Neural cell (in vitro differentiated cells): ENCODE results near the gene FILIP1. TPM values are rescaled to one million over a fixed set of nuclear protein-coding genes. Genes with fewer than 3 reads are reported as not detected.

Experiments used
- H2AFZ ChIP-seq: fragments of 200-600, 300-800 bp; sonication (generic), shearing (Covaris generic); 2 replicates; pipeline ENCODE4 v1.6.0; 2014; ENCODE audit warnings: low read depth, mild to moderate bottlenecking, antibody characterized with exemption, low read length, moderate library complexity
- H3F3A ChIP-seq: fragments of 200-600 bp; shearing (Covaris generic); 2 replicates; pipeline ENCODE4 v1.6.1; 2016; ENCODE audit warnings: mild to moderate bottlenecking, moderate library complexity, mixed read lengths, antibody characterized with exemption, low read length; ENCODE audit not compliant: insufficient read depth, poor library complexity, severe bottlenecking
- H3K27ac ChIP-seq: fragments of 200-600, 300-800 bp; sonication (generic), shearing (Covaris generic); 2 replicates; pipeline ENCODE4 v1.5.1; 2014; ENCODE audit warnings: mild to moderate bottlenecking, low read length, moderate library complexity
- H3K27me3 ChIP-seq: fragments of 300-800, 200-600 bp; sonication (generic), shearing (Covaris generic); 2 replicates; pipeline ENCODE4 v1.6.0; 2014; ENCODE audit warnings: mild to moderate bottlenecking, low read depth, low read length, moderate library complexity; ENCODE audit not compliant: insufficient read depth
- H3K36me3 ChIP-seq: fragments of 300-800, 200-600 bp; sonication (generic), shearing (Covaris generic); 2 replicates; pipeline ENCODE4 v1.5.1; 2014; ENCODE audit warnings: mild to moderate bottlenecking, antibody characterized with exemption, low read length, moderate library complexity; ENCODE audit not compliant: insufficient read depth
- H3K4me2 ChIP-seq: fragments of 300-800, 200-600 bp; sonication (generic), shearing (Covaris generic); 2 replicates; pipeline ENCODE4 v1.6.0; 2014; ENCODE audit warnings: mild to moderate bottlenecking, low read length
- H3K4me3 ChIP-seq: fragments of 300-800, 200-600 bp; sonication (generic), shearing (Covaris generic); 2 replicates; pipeline ENCODE4 v1.5.1; 2014; ENCODE audit warnings: mild to moderate bottlenecking, low read length, moderate library complexity
- H3K79me2 ChIP-seq: fragments of 200-600 bp; shearing (Covaris generic); replicated peaks from 2 replicates; pipeline ENCODE4 v1.6.0; 2014; ENCODE audit warnings: mild to moderate bottlenecking, low read length, moderate library complexity; ENCODE audit not compliant: insufficient read depth
- H3K9ac ChIP-seq: fragments of 300-800, 200-600 bp; sonication (generic), shearing (Covaris generic); 2 replicates; pipeline ENCODE4 v1.6.1; 2016; ENCODE audit warnings: mild to moderate bottlenecking, low read length, mixed read lengths
- H3K9me2 ChIP-seq: fragments of 200-600 bp; shearing (Covaris generic); 2 replicates; pipeline ENCODE4 v1.6.1; 2016; ENCODE audit warnings: mild to moderate bottlenecking, low read length, mixed read lengths; ENCODE audit not compliant: insufficient read depth
- H3K9me3 ChIP-seq: fragments of 200-600, 300-800 bp; sonication (generic), shearing (Covaris generic); 2 replicates; pipeline ENCODE4 v1.6.1; 2016; ENCODE audit warnings: mild to moderate bottlenecking, mixed run types, low read length, moderate library complexity, mixed read lengths
- H4K20me1 ChIP-seq: fragments of 200-600 bp; shearing (Covaris generic); 2 replicates; pipeline ENCODE4 v1.6.1; 2016; ENCODE audit warnings: mild to moderate bottlenecking, mixed run types; ENCODE audit not compliant: insufficient read depth
- CTCF ChIP-seq: fragments of 450-650 bp; IDR thresholded peaks from 2 replicates; pipeline ENCODE4 v1.5.1; 2014; ENCODE audit warnings: antibody characterized with exemption, mild to moderate bottlenecking, moderate library complexity; ENCODE audit not compliant: poor library complexity, severe bottlenecking
- EP300 ChIP-seq: fragments of 450-650 bp; conservative IDR thresholded peaks from 2 replicates; pipeline ENCODE4 v1.6.1; 2014; ENCODE audit warnings: antibody characterized with exemption, mild to moderate bottlenecking, moderate library complexity; ENCODE audit not compliant: poor library complexity, severe bottlenecking
- EZH2 ChIP-seq: fragments of 200-600, 300-800 bp; shearing (Covaris generic), sonication (generic); IDR thresholded peaks from 2 replicates; pipeline ENCODE4 v1.6.1; 2014; ENCODE audit warnings: antibody characterized with exemption, low read length, borderline replicate concordance, mild to moderate bottlenecking; ENCODE audit not compliant: insufficient read depth, poor library complexity, severe bottlenecking
- MXI1 ChIP-seq: fragments of 450-650 bp; conservative IDR thresholded peaks from 2 replicates; pipeline ENCODE4 v1.6.1; 2014; ENCODE audit warnings: antibody characterized with exemption, mild to moderate bottlenecking; ENCODE audit not compliant: poor library complexity, severe bottlenecking
- POLR2AphosphoS5 ChIP-seq: IDR thresholded peaks from 2 replicates; pipeline ENCODE4 v1.6.1; 2012
- RAD21 ChIP-seq: fragments of 450-650 bp; conservative IDR thresholded peaks from 2 replicates; pipeline ENCODE4 v1.6.1; 2014; ENCODE audit warnings: antibody characterized with exemption, mild to moderate bottlenecking, moderate library complexity
- SMC3 ChIP-seq: fragments of 450-650 bp; conservative IDR thresholded peaks from 2 replicates; pipeline ENCODE4 v1.6.1; 2014; ENCODE audit warnings: antibody characterized with exemption, mild to moderate bottlenecking, moderate library complexity; ENCODE audit not compliant: poor library complexity
- TAF1 ChIP-seq: IDR thresholded peaks from 2 replicates; pipeline ENCODE4 v1.6.1; 2012; ENCODE audit warnings: low read depth
- polyA plus RNA-seq: library from polyadenylated mRNA; depleted of rRNA; stranded (reverse); fragments of >200 nt; gene quantifications from 2 replicates; pipeline ENCODE4 v1.2.3, GENCODE V29; 2014
- TF ChIP-seq, protein P1 (sequence below): IDR thresholded peaks from 2 replicates; pipeline ENCODE4 v1.6.1; 2012; ENCODE audit warnings: borderline replicate concordance

FILIP1 gene
- polyA plus RNA-seq, 1 donor from 2014 or later: 1.4 TPM

DNA sequence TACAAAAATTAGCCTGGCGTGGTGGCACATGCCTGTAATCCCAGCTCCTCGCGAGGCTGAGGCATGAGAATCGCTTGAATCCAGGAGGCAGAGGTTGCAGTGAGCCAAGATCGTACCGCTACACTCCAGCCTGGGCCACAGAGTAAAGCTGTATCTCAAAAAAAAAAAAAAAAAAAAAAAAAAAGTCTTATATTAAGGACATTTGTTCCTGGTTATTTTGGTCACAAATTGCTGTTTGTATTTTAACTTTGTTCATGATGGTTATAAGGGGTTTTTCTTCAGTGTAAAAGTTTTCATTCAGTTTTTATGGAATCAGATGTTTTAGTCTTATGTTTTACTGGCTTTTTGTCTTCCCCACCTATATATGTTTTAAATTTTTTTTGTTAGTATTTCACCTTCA is 13.9 kb downstream of the FILIP1 start (continued):
- TF ChIP-seq, protein P1, sequence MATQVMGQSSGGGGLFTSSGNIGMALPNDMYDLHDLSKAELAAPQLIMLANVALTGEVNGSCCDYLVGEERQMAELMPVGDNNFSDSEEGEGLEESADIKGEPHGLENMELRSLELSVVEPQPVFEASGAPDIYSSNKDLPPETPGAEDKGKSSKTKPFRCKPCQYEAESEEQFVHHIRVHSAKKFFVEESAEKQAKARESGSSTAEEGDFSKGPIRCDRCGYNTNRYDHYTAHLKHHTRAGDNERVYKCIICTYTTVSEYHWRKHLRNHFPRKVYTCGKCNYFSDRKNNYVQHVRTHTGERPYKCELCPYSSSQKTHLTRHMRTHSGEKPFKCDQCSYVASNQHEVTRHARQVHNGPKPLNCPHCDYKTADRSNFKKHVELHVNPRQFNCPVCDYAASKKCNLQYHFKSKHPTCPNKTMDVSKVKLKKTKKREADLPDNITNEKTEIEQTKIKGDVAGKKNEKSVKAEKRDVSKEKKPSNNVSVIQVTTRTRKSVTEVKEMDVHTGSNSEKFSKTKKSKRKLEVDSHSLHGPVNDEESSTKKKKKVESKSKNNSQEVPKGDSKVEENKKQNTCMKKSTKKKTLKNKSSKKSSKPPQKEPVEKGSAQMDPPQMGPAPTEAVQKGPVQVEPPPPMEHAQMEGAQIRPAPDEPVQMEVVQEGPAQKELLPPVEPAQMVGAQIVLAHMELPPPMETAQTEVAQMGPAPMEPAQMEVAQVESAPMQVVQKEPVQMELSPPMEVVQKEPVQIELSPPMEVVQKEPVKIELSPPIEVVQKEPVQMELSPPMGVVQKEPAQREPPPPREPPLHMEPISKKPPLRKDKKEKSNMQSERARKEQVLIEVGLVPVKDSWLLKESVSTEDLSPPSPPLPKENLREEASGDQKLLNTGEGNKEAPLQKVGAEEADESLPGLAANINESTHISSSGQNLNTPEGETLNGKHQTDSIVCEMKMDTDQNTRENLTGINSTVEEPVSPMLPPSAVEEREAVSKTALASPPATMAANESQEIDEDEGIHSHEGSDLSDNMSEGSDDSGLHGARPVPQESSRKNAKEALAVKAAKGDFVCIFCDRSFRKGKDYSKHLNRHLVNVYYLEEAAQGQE: no peak

- Histone ChIP-seq H3K4me3 (no peak overlapping the region), H3K36me3 (no peaks in the 10 kb centered on the region), H3K27ac (no peak overlapping the region), H3K4me2 (no peak overlapping the region), H3K9me3 (no peaks in the 10 kb centered on the region), H4K20me1 (no peaks in the 10 kb centered on the region), H3F3A (no peaks in the 10 kb centered on the region), H3K79me2 (no peaks in the 10 kb centered on the region), H3K9ac (no peak overlapping the region), H3K9me2 (no peaks in the 10 kb centered on the region), H2AFZ (no peak overlapping the region), H3K27me3 (no peaks in the 10 kb centered on the region)
- TF ChIP-seq, protein P1: no peak
- TF ChIP-seq EZH2: no peak
- TF ChIP-seq EP300: no peak
- no peak for TF ChIP-seq TAF1
- no peak for TF ChIP-seq SMC3
- TF ChIP-seq CTCF: no peak
- TF ChIP-seq MXI1: no peak
- no peak for TF ChIP-seq RAD21
- no peak for TF ChIP-seq POLR2AphosphoS5
These were observed 14.7 kb downstream of the FILIP1 start for GRCh38 chr6:75478929-75479328.
